T-helper 1 cell treated with Interleukin-12 subunit alpha and Interleukin-12 subunit beta and Interleukin-4 antibody, amounts not matched to agents 30 ng/mL and 1 ng/mL, for 36 hours (primary cell): ENCODE data around the gene PLD1. TPM values are rescaled to one million over a fixed set of nuclear protein-coding genes. Genes with fewer than 3 reads are reported as not detected.
"Not testable (repeated sequence)": the region's sequence is repeated elsewhere in the genome, so short reads cannot be mapped to it uniquely, and the experiment has no call there.

Experiments
- intact Hi-C: fragments of 100-400 bp; cut with micrococcal nuclease; formaldehyde crosslinking; loops from one replicate; pipeline ENCODE4 v1.15.1; 2024
- total RNA-seq: library from RNA; stranded (reverse); gene quantifications from 2 replicates; pipeline ENCODE4 v1.2.3, GENCODE V29; 2022

The PLD1 gene, protein sequence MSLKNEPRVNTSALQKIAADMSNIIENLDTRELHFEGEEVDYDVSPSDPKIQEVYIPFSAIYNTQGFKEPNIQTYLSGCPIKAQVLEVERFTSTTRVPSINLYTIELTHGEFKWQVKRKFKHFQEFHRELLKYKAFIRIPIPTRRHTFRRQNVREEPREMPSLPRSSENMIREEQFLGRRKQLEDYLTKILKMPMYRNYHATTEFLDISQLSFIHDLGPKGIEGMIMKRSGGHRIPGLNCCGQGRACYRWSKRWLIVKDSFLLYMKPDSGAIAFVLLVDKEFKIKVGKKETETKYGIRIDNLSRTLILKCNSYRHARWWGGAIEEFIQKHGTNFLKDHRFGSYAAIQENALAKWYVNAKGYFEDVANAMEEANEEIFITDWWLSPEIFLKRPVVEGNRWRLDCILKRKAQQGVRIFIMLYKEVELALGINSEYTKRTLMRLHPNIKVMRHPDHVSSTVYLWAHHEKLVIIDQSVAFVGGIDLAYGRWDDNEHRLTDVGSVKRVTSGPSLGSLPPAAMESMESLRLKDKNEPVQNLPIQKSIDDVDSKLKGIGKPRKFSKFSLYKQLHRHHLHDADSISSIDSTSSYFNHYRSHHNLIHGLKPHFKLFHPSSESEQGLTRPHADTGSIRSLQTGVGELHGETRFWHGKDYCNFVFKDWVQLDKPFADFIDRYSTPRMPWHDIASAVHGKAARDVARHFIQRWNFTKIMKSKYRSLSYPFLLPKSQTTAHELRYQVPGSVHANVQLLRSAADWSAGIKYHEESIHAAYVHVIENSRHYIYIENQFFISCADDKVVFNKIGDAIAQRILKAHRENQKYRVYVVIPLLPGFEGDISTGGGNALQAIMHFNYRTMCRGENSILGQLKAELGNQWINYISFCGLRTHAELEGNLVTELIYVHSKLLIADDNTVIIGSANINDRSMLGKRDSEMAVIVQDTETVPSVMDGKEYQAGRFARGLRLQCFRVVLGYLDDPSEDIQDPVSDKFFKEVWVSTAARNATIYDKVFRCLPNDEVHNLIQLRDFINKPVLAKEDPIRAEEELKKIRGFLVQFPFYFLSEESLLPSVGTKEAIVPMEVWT
- 0.85 and 0.88 TPM in 2 replicates for total RNA-seq

DNA sequence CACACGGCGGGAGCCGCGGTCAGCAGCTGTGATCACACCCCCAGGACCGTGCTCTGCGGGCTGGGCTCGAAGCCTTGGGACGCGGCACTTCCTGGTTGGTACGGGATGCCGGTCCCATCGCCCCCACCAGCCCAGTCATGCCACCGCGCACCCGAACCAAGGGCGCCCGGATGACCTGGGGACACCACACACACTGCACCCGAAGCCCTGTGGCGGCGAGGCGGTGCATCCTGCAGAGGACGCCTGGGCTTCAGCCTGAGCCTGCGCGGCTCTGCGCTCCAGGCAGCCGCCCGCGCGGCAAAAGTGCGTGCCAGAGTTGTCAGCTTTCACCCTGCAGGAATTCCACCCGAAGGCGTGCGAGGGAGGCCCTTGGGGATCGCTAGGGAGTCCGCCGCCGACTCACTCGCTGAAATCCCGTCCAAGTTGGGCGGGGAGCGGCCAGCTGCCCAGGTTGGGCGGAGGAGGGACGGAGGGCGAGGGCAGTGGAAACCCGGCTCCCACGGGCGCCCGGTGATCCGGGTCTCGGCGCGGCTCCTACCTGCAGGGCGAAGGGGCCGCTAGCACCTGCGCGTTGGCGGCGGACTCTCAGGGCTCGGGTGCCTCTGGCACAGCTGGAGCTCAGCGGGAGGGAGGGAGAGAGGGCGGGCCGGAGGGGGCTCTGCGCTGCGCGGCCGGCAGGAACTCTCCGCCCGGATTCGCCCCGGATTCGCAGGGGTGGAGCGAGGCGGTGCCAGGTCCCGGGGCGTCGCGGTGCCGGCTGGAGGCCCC is at the start of gene PLD1:
Gene PLD1 (minus strand): TSS at position 623 of the 768 bp plus-strand sequence. CDS start 72,432 bp downstream, outside the sequence.
- intact Hi-C loops, result loop anchor here (1.0 to 10.0 kb wide), 4 partner anchors 36 to 857 kb away; partner anchors contain the start of gene GHSR

DNA sequence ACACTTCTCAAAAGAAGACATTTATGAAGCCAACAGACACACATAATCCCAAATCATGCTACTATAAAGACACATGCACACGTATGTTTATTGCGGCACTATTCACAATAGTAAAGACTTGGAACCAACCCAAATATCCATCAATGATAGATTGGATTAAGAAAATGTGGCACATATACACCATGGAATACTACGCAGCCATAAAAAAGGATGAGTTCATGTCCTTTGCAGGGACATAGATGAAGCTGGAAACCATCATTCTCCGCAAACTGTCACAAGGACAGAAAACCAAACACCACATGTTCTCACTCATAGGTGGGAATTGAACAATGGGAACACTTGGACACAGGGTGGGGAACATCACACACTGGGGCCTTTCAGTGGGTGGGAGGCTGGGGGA is 48.5 kb upstream of the PLD1 start:
- intact Hi-C loops, result not testable (repeated sequence)

DNA sequence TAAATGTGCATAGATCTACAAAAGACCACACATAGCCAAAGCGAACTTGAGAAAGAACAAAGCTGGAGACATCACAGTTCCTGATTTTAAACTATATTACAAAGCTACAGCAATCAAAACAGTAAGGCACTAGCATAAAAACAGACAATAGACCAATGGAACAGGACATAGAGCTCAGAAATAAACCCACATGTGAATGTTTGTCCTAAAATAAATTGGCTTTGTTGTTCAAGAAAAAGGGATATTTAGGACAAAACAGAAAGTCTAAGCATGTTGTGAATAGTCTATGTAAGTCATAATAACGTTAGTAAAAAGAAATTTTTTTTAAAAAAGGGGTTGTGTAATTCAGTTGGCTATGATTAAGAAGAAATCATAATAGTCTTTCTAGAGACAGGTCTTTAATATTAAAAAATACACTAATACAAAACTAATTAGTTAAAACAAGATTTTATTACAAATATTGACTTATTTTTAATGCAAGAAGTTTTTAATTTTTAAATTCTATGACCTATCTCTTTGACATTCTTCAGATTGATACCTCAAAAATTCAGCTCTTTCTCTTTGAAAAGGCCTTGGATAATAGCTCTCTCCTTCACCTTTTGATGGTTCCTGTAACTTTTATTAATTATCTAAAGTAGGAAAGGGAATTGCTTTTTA is 44.5 kb upstream of the PLD1 start:
- intact Hi-C loops, result no loop called here

DNA sequence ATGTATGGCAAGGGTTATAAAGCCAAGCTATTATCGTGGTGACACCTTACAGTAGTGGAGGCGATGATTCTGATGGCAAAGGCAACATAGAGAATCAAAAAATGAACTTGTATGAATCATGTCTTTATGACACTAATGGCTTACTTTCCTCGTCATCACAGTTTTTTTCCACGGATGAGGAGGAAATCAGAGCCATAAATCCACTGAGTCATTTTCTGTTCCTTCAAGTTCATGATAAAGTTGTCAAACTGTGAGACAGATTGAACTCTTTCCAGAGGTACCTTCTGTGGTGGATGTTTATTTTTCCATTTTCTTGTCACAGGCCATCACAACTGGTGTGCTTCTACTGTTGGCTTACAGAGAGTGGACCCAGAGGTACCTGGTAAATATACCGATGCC is 41.4 kb upstream of the PLD1 start:
- intact Hi-C loops, result no loop called here

DNA sequence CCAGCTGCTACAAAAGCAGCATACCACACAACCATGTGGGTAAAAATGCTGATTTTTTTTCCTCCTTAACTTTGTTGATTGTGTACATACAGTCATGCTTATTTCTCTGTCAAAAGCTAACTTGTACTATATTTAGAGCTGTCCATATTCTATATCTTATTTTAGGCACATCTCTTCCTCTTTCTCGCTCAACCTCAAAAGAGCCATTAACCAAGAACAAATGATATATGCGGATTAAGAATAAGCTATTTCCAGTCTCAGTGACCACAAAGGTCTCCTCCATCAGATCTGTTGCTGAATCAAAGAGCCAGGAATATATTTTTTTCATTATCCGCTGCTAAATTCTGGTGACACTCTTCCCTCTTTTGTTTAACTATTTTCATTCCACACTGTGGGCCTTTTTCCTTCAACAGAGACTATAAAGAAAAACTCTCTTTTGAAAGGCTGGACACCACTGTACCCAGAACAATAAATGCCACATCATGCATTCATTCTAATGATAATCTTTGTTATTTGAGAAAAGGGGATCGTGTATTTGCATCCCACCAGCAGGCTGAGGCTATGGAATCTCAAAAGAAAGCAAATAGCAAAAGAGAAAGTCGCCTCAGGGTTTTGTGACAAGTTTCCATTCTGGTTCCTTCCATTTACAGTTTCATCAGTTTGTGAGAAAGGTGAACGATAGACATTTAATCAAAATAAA is 40.8 kb upstream of the PLD1 start:
- intact Hi-C loops, result no loop called here

DNA sequence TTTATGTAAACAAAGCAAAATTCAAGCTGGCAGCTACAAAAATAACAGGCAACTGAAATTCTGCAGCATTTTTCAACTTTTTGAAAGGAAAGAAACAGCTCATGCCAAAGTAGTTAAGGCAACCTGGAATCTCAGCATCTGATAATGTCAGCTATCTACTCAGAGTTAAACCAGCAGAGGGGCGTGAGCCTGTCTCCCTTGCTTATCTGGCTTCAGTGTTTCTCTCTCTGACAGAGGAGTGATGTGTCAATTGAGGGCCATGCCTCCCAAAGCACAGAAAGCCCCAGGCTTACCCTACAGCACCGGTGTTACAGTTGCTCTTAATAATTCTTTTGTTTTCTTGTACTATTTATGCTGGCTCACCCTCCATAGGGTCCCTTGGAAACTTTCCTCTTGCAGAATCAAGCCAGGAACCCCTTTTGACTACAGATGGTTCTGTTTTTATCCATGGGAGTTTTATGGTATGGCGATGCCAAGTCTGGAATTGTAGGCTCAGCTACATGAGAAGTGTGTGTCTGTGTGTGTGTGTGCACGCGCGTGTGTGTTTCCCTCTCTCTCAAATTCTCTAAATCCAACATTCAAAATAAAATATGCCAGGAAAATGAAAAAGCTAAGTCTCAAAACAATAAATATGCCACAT is 40.2 kb upstream of the PLD1 start:
- intact Hi-C loops, result no loop called here

DNA sequence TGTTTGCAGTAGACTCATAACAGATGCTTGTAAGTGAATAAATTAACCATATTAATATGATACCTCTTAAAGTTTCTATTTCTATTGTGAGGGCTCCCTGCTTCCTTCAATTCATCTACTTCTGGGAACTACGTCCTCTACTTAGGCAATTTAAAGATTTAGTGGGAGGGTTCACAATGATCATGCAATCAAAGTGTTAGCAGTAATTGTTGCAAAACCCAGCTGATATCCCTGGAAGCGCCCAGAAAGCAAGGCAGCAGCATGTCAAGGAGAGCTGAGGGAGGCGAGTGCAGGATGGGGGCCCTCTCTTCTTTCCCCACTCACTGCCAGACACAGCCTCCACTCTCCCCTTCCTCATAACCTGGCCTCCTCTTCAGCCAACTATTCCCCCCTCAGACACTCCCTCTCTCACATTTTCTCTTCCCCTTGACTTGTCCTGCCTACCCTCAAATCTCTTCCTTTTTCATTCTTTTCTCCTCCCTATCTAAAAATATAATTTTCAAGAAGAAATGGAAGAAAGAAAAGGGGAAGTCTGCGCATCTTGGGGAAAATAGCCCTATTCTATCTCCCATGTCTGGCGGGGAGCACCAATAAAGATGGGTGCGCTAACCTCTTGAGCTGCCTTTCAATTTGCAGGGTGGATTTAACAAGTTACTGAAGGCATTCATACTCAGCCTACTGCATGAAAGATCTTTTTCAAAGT is 39.5 kb upstream of the PLD1 start:
- intact Hi-C loops, result loop anchor here (5.0 kb wide), 1 partner anchor 188 kb away; the partner anchor contains the start of gene FNDC3B

DNA sequence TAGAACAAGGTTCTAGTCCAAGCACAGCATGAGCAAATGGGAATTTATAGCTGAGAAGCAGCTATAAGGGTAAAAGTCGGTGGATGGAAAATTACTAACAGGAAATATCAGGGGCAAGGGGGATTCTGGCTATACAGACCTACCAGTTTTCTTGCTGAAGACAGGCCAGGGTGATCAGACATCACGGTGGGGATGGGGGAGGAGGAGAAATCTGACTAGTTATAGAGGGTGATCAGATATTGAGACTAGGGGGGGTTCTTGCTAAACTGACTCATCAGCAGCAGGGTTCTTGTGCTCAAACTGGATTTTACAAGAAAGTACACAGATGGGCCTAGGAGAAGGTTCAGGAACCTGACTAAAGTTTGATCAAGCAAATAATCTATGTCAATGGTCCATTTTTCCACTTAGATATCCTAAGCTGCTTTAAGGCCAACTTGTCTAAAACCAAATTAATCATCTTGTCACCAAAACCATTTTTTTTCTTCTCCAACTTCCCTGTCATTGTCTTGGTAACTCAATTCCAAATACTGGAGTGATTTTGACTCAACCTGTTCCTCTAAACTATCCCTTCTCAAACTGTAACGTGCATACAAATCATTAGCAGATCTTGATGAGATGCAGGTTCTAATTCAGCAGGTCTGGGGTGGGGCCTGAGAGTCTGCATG is 37.4 kb upstream of the PLD1 start:
- intact Hi-C loops, result loop anchor here (5.0 kb wide), 1 partner anchor 190 kb away; the partner anchor contains the start of gene FNDC3B

DNA sequence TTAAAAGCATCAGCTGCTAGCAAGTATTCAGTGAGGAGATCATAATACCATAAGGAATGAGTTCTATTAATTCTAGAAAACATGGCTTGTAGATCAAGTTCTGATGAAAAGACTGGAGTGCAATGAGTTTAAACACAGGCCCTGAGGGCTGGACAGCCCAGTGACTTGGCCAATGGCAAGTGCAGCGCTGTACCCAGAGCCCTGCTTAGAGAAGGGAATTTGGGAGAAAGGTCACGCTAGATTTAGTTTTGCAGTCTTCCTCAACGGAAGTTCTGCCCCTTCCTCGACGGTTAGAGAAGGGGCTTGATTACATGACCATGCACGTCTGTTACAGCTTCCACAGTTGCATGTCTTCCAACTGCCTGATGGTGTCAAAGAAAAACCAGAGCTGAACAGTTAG is 36.9 kb upstream of the PLD1 start:
- intact Hi-C loops, result loop anchor here (5.0 kb wide), 1 partner anchor 190 kb away; the partner anchor contains the start of gene FNDC3B

DNA sequence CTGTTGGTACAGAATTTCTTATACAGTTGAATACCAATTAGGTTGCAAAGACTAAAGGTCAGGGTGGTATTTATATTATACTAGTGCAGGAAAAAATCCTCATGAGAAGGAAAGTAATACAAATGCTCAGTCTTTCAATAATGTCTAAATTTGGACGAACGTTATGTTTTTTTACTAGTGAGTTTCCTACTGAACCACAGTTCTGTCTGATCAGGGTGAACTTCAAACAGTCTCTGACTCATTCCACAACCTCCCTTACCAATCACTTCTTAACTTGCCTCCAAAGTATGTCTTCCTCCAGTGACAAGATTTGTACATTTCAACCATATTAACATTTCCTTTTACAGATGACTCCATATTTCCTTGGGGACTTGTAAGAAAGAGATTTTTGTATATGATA is 36.3 kb upstream of the PLD1 start:
- intact Hi-C loops, result loop anchor here (1.0 to 5.0 kb wide), 4 partner anchors 36 to 976 kb away; partner anchors contain the start of genes FNDC3B, PLD1 and RPL22L1

DNA sequence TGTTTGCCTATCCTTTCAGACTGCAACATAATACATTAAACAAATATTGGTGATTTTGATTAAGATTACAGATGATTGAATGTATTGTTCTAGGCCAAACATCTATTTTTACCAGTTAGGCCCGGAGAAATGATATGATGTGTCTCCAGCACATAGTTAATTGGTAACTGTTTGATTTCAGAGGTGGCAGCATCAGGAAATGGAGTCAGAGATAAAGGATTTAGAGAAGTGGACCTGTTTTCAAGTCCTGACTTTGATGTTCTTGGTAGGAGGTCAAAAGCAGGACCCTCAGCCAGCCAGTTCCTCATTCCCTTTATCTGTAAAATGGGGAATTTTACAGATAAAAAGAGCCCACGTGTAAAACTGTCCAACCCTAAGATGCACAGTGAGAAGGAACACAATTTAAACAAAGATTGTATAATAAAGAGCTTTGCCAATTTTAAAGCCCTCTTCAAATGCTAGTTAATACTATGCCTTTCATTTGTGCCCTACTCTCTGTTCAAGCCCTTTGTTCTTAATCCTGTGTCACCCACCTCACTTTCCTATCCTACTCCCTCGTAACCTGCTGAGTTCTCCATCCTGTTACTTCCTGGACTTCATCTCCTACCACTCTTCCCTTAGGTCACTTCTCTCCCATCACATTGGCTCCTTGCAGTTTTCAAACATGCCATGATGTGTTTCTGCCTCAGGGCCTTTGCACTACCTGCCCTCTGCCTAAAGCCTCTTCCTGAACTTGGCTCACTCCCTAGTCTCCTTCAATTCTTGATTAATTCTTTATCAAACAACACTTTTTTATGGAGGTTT is 35.4 kb upstream of the PLD1 start:
- intact Hi-C loops, result loop anchor here (1.0 to 5.0 kb wide), 4 partner anchors 35 to 975 kb away; partner anchors contain the start of genes FNDC3B, PLD1 and RPL22L1

DNA sequence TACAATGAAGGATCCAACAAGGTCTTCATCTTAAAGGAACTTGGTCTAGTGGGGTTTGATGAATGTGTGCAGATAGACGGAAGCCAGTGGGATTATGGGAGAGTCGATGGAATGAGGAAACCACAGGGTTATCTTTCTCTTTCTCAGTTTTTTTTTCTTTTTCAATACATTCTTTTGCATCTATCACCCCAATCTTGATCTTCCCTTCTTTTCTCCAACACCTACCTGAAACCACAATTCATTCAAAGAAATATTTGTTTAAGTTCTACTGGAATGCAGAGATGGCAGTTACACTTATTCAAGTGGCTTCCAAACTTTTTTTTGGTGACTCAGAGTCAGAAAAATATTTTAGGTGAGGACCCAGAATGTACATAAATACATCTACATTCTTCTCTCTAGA is 34.6 kb upstream of the PLD1 start:
- intact Hi-C loops, result loop anchor here (5.0 kb wide), 1 partner anchor 192 kb away; the partner anchor contains the start of gene FNDC3B

DNA sequence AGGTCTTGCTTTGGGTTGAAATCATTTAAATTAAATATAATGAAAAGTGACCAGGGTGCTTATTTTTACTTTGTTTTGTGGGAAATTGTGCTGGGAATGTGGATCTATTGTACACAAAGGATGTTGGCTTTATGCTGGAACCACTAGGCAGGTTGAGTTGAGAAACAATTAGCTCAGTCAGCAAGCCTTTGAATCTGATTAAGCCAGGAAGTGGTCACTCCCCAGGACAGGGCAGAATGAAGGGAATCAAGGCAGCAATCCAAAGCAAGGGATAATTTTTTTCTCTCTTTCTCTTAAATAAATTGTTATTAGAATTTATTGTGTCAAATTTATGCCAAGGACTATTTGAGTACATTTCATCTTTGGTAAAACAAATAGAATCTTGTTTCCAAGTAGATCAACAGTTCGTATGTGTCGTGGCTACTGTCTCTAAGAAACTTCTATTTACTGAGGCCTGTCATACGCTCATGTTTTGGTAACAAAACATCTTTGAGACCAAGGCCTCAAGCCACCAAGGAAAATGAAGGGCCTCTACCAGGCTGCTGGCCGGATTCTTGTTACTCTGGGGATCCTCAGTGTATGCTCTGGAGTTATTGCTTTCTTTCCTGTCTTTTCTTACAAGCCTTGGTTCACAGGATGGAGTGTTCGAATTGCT is 32.7 kb upstream of the PLD1 start, which contains the start of gene TMEM212:
Gene TMEM212 (plus strand): TSS at position 486 of the 655 bp plus-strand sequence. CDS start 35 bp downstream, at position 521.
- intact Hi-C loops, result no loop called here

DNA sequence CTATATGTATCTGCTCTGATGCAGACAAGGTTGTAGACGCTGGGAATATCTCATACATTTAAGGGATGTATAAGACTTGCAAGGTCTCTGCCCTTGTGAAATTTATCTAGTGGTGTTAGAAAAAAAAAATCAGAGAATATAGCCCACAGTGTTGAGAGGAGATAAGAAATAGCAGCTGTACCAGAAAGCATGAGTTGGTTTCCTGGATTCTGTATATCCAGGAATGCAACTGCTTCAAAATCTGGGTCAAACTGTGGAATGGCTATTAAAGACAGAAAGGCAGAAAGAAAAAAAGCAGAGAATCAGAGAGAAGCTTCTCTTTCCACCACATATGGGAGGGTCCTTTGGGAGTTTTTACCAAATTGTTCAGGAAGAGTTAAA is 31.3 kb upstream of the PLD1 start:
- intact Hi-C loops, result no loop called here

DNA sequence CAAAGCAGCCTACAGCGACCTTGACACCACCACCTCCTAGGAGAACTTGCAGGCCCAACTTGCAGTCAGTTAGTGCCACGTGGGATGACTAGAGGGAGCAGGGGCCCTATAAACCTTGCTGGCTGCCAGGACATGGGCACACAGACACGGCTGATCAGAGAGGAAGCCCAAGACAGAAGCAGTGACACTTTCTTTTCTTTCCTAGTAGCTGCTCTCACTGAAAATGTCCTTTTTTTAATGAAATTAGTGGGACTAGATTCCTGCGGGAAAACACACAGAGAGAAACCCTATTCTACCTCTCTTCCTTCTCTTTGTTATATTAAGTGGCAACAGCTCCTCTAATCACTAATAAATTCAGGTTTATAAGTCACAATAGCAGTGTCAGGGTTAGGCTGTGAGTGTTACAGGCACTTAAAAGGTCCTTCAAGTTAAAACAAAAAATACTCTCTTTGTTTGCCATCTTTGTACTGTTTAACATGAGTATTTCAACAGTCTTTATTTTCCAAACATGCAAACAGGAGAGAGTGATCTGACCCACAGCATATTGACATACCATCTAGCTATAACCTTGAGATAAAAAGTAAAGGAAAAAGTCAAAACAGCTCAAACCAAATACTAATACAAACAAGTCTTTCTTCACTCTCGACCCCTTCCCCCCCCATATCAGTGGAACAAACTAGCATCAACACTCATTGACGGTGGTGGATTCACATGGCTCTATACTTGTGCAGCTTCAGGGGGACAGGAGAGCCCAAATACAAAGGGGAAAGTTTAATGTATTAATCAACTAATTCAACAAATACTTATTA is 30.7 kb upstream of the PLD1 start:
- intact Hi-C loops, result no loop called here
